Adrenal gland (tissue), 5 donors: ENCODE data around the gene XCR1.

ENCODE experiments used
- POLR2A ChIP-seq, 2 donors: fragments of 450-650 bp; IDR thresholded peaks; one replicate each; pipeline ENCODE4 v1.6.1; 2017; ENCODE audit warnings: antibody characterized with exemption in 2 of 2, mild to moderate bottlenecking in 2 of 2, moderate library complexity in 1 of 2
- TF ChIP-seq, protein P1 (sequence below), 6 experiments: fragments of 450-650 bp in 4 of 6; fragments of 200-600 bp in 2 of 6; sonication (generic) in 1 of 6; IDR thresholded peaks; 1 replicate in 5 of 6; 2 replicates in 1 of 6; pipeline versions ENCODE4 v1.5.1 to v1.8.0; 2016 to 2021; ENCODE audit warnings: antibody characterized with exemption in 6 of 6, mild to moderate bottlenecking in 2 of 6, moderate library complexity in 1 of 6
- donor health status: DM: no; HTN: no; CAD: no.

DNA sequence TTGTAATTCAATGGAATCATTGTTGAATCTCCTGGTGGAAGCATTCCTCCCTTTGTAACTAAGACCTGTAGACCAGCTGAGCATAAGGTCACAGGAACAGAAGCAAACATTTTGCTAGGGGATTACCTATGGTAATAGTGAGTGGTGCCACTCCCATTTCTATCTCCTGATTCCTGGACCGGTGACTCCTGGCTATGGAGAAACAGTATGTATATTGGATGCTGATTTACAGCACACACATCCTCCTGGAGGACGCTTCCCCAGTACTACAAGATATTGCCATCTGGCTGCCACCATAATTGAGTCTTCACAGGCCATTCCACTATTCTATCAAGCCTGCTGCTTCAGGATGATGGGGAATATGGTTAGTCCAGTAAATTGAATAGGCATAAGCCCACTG lies 33.3 kb upstream of the XCR1 start:
- no peak for TF ChIP-seq POLR2A (IDR thresholded peaks at IDR 0.05)
- TF ChIP-seq, protein P1, sequence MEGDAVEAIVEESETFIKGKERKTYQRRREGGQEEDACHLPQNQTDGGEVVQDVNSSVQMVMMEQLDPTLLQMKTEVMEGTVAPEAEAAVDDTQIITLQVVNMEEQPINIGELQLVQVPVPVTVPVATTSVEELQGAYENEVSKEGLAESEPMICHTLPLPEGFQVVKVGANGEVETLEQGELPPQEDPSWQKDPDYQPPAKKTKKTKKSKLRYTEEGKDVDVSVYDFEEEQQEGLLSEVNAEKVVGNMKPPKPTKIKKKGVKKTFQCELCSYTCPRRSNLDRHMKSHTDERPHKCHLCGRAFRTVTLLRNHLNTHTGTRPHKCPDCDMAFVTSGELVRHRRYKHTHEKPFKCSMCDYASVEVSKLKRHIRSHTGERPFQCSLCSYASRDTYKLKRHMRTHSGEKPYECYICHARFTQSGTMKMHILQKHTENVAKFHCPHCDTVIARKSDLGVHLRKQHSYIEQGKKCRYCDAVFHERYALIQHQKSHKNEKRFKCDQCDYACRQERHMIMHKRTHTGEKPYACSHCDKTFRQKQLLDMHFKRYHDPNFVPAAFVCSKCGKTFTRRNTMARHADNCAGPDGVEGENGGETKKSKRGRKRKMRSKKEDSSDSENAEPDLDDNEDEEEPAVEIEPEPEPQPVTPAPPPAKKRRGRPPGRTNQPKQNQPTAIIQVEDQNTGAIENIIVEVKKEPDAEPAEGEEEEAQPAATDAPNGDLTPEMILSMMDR (IDR thresholded peaks at IDR 0.05): no peak
